ES-I3 (cell line): ENCODE data around the gene PEX6.

ENCODE experiments used
- H3K36me3 ChIP-seq: 2 replicates; pipeline ENCODE4 v1.6.1; 2013; ENCODE audit warnings: mild to moderate bottlenecking, low read length, control low read depth, moderate library complexity; ENCODE audit not compliant: insufficient read depth
- H3K4me1 ChIP-seq: 2 replicates; pipeline ENCODE4 v1.6.1; 2013; ENCODE audit warnings: mild to moderate bottlenecking, control low read depth, low read length; ENCODE audit not compliant: insufficient read depth
- H3K9ac ChIP-seq: 2 replicates; pipeline ENCODE4 v1.6.1; 2013; ENCODE audit warnings: low read depth, mild to moderate bottlenecking, low read length, moderate library complexity
- H3K9me3 ChIP-seq: 2 replicates; pipeline ENCODE4 v1.6.1; 2013; ENCODE audit warnings: mild to moderate bottlenecking, low read length, moderate library complexity; ENCODE audit not compliant: control insufficient read depth, insufficient read depth

The PEX6 gene, protein sequence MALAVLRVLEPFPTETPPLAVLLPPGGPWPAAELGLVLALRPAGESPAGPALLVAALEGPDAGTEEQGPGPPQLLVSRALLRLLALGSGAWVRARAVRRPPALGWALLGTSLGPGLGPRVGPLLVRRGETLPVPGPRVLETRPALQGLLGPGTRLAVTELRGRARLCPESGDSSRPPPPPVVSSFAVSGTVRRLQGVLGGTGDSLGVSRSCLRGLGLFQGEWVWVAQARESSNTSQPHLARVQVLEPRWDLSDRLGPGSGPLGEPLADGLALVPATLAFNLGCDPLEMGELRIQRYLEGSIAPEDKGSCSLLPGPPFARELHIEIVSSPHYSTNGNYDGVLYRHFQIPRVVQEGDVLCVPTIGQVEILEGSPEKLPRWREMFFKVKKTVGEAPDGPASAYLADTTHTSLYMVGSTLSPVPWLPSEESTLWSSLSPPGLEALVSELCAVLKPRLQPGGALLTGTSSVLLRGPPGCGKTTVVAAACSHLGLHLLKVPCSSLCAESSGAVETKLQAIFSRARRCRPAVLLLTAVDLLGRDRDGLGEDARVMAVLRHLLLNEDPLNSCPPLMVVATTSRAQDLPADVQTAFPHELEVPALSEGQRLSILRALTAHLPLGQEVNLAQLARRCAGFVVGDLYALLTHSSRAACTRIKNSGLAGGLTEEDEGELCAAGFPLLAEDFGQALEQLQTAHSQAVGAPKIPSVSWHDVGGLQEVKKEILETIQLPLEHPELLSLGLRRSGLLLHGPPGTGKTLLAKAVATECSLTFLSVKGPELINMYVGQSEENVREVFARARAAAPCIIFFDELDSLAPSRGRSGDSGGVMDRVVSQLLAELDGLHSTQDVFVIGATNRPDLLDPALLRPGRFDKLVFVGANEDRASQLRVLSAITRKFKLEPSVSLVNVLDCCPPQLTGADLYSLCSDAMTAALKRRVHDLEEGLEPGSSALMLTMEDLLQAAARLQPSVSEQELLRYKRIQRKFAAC

DNA sequence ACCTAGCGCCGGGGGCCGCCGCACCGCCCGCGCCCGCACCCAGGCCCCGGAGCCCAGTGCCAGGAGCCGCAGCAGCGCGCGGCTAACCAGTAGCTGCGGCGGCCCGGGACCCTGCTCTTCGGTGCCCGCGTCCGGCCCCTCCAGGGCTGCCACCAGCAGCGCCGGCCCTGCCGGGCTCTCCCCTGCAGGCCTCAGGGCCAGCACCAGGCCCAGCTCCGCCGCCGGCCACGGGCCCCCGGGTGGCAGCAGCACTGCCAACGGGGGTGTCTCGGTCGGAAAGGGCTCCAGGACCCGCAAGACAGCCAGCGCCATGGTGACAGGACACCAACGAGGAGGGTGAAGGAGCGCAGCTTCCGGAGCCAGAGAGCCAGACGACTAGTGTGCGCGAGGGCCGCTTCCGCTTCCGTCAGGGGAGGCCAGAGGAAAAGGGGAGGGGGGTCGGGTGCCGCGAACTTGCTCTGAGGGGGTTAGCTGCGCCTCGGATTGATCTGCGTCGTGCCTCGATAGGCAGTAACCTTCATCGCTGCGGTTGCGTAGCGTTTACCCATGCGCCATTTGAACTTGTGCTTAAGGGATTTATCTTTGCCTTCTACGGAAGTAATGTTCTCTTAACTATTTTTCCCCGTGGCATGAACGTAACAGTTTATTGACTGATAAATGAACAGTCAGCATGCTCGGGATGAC is at the start of gene PEX6:
PEX6 (minus strand) TSS at position 343 of the 684 bp plus-strand sequence; CDS start at position 312, 31 bp downstream.
- H3K4me1 ChIP-seq: no peaks in the 10 kb centered on the region
- H3K9ac ChIP-seq: peak within 1 kb of the TSS; percentile 61
- no peaks in the 10 kb centered on the region for H3K9me3 ChIP-seq
- H3K36me3 ChIP-seq: no peaks in the 10 kb centered on the region

DNA sequence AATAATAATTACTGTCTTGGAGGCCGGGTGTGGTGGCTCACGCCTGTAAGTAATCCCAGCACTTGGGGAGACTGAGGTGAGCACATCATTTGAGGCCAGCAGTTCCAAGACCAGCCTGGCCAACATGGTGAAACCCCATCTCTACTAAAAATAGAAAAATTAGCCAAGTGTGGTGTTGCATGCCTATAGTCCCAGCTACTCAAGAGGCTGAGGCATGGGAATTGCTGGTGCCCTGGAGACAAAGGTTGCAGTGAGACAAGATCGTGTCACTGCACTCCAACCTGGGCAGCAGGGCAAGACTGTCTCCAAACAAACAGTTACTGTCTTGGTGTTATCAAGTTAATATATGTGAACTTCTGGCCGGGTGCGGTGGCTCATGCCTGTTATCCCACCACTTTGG is 47.4 kb upstream of the PEX6 start:
- no peak overlapping the region for H3K9ac ChIP-seq
- H3K4me1 ChIP-seq: no peaks in the 10 kb centered on the region
- H3K36me3 ChIP-seq: peaks cover 45% of the 10 kb centered on the region
- H3K9me3 ChIP-seq: no peaks in the 10 kb centered on the region

DNA sequence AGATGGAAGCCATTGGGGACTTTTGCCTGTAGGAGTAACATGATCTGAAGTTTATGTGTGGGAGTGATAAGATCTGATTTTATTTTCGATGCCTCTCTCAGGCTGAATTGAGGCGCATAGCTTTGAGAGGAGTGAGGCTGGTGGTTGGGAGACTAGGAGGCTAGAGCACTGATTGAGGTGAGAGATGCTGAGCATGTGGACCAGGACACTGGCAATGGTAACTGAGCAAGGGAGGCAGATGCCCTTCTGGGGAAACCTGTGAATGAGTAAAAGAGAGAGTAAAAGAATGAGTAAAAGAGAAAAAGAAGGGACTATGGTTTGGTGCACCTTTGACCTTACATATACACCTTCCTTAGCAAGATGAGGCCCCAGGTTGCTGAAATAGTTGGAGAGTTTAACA is 45.5 kb upstream of the PEX6 start:
- H3K9me3 ChIP-seq: no peaks in the 10 kb centered on the region
- no peaks in the 10 kb centered on the region for H3K4me1 ChIP-seq
- no peak overlapping the region for H3K9ac ChIP-seq
- H3K36me3 ChIP-seq: peaks cover 41% of the 10 kb centered on the region

DNA sequence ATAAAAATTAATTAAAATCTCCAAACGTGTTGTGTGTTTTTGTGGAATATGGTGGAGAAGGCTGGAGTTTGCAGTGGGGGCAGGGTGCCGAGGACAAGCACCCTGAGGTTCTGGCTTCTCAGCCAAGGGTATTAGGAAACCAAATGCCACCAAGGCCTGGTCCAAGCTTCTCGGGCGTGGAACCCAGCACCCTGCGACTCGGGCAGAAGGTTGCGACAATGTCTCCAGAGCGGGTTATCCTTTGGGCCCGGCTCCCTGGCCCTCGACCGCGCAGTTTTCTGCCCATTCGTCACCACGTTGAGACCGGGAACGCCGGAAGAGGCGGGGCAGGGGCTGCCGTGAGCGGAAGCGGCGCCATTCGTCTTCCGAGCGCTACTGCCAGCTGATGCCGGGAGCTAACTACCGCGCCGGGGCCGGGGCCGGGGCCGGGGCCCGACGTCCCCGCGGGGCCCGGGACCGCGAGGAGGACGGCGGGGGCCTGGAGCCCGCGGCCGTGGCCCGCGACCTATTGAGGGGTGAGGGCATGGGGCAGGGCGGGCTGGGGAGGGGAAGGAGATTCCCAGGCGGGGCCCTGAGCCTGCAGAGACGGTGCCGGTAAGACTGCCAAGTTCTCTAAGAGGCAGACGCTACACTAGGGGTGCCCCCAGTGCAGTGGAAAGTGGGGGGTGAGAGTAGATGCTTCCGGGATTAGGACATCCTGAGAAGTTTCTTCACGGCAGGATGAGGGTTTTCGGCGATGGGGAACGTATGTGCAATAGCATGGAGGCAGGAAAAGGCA is 42.5 kb upstream of the PEX6 start, which contains the start of gene RRP36:
RRP36 (plus strand) TSS at position 354 of the 778 bp plus-strand sequence; CDS start at position 386, 32 bp downstream.
- Histone ChIP-seq H3K4me1 (no peaks in the 10 kb centered on the region), H3K9ac (peak within 1 kb of the TSS; percentile 99), H3K36me3 (peaks cover 23% of the 10 kb centered on the region), H3K9me3 (no peaks in the 10 kb centered on the region)

- H3K4me1 ChIP-seq: no peaks in the 10 kb centered on the region
- peak overlapping the region; percentile 99 for H3K9ac ChIP-seq
- peaks cover 17% of the 10 kb centered on the region for H3K36me3 ChIP-seq
- H3K9me3 ChIP-seq: no peaks in the 10 kb centered on the region
Measured at GRCh38 chr6:43020847-43021246, 41.9 kb upstream of the PEX6 start.

DNA sequence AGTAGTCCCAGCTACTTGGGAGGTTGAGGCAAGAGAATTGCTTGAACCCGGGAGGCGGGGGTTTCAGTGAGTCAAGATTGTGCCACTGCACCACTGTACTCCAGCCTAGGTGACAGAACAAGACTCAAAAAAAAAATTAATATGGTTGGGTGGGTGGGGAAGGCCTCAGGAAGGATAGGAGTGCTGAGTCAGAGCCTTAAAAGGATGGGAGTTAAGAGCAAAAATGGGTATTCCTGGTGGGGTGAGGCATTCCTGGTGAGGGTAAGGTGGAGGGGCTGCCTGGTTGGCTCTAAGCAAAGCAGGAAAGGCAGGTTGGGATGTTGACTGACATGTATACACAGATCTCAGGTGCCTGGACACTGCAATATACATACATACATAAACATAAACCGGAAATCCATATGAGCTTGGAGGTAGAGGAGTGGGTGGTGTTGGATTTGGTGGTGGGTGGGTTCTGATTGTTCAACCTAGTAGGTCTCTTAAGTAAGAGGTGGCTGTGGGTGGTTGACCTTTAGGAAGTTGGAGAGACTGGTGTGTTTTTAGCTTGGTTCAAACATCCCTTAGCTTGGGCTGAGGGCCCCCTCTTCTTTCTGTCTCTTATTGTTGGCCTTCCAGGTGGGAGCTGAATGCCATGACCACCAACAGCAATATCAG is 41.2 kb upstream of the PEX6 start:
- Histone ChIP-seq H3K4me1 (no peaks in the 10 kb centered on the region), H3K9me3 (no peaks in the 10 kb centered on the region), H3K9ac (no peak overlapping the region), H3K36me3 (peaks cover 15% of the 10 kb centered on the region)

GRCh38 chr6:43019152-43019551 is 40.2 kb upstream of the PEX6 start:
- Histone ChIP-seq H3K4me1 (no peaks in the 10 kb centered on the region), H3K9ac (no peak overlapping the region), H3K9me3 (no peaks in the 10 kb centered on the region), H3K36me3 (peaks cover 7% of the 10 kb centered on the region)

- Histone ChIP-seq H3K9me3 (no peaks in the 10 kb centered on the region), H3K36me3 (peaks cover 5% of the 10 kb centered on the region; the same call in 1 of the 2 replicates), H3K9ac (no peak overlapping the region), H3K4me1 (0 out of 2 replicates have a peak, but pooled peaks cover 4% of the 10 kb centered on the region)
Measured at GRCh38 chr6:43016943-43017334, 38.0 kb upstream of the PEX6 start.

- no peaks in the 10 kb centered on the region for H3K9me3 ChIP-seq
- H3K9ac ChIP-seq: no peak overlapping the region
- H3K36me3 ChIP-seq: peaks cover 5% of the 10 kb centered on the region; the same call in 1 of the 2 replicates
- 0 out of 2 replicates have a peak, but pooled peaks cover 4% of the 10 kb centered on the region for H3K4me1 ChIP-seq
Measured at GRCh38 chr6:43016176-43016942, 37.4 kb upstream of the PEX6 start.

- Histone ChIP-seq H3K4me1 (0 out of 2 replicates have a peak, but pooled peaks cover 4% of the 10 kb centered on the region), H3K9ac (peak overlapping the region; percentile 72), H3K36me3 (peaks cover 9% of the 10 kb centered on the region; the same call in 1 of the 2 replicates), H3K9me3 (no peaks in the 10 kb centered on the region)
Measured at GRCh38 chr6:43014434-43014909, 35.5 kb upstream of the PEX6 start.

DNA sequence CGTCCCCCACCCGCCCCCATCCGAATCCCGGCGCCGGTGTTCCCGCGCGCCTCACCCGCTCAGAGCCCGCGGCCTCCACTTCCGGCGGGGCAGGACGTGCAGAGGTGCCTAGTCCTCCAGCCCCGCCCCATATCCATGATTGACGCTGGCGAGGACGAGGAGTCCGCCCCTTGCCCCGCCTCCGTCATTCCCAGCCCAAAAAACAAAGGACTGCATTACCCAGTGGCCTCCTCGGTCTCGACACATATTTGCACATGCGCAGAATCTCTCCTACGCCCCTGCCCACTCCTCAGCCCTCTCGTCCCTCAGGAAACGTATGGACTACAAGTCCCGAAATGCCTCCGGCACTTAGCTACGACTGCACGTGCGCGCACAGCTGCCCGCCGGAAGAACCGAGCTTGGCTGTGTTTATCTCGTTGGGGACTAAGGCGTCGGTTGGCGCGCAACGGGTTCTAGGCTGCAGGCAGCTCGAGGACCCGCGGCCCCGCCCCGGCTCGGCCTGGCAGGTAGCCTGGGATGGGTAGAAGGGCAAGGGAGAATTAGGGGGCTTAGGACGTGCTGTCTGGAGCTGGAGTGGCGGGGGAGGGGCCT is 35.0 kb upstream of the PEX6 start, which contains the start of the genes KLHDC3 and MEA1:
KLHDC3 (plus strand) TSS at position 407 of the 591 bp plus-strand sequence. CDS start 2,944 bp downstream, outside the sequence.
MEA1 (minus strand) TSS at position 104 of the 591 bp plus-strand sequence. CDS start 133 bp downstream, outside the sequence.
- H3K36me3 ChIP-seq: peaks cover 11% of the 10 kb centered on the region; the same call in 1 of the 2 replicates
- 0 out of 2 replicates have a peak, but pooled peaks cover 4% of the 10 kb centered on the region for H3K4me1 ChIP-seq
- no peaks in the 10 kb centered on the region for H3K9me3 ChIP-seq
- H3K9ac ChIP-seq: peak within 1 kb of the TSS; percentile 72
